Stomach (tissue), 4 donors: ENCODE data around the gene IQCB1.

ENCODE experiments used
- EP300 ChIP-seq: sonication (generic); formaldehyde crosslinking; IDR thresholded peaks from one replicate; pipeline ENCODE4 v1.6.1; 2017; ENCODE audit warnings: antibody characterized with exemption
- POLR2A ChIP-seq, 4 donors: fragments of 450-650 bp; IDR thresholded peaks; one replicate each; pipeline ENCODE4 v1.6.1; 2016; ENCODE audit warnings: antibody characterized with exemption in 4 of 4, control low read depth in 2 of 4, mild to moderate bottlenecking in 1 of 4, moderate library complexity in 1 of 4
- POLR2AphosphoS5 ChIP-seq, 3 donors: sonication (generic); formaldehyde crosslinking; IDR thresholded peaks; one replicate each; pipeline ENCODE4 v1.6.1; 2016; ENCODE audit warnings: antibody characterized with exemption in 3 of 3
- TF ChIP-seq, protein P1 (sequence below), 7 experiments: fragments of 450-650 bp in 4 of 7; fragments of 200-600 bp in 3 of 7; sonication (generic) in 3 of 7; IDR thresholded peaks; one replicate each; pipeline ENCODE4 v1.5.1; 2016 to 2019; ENCODE audit warnings: antibody characterized with exemption in 7 of 7, control low read depth in 2 of 7, mild to moderate bottlenecking in 1 of 7

DNA sequence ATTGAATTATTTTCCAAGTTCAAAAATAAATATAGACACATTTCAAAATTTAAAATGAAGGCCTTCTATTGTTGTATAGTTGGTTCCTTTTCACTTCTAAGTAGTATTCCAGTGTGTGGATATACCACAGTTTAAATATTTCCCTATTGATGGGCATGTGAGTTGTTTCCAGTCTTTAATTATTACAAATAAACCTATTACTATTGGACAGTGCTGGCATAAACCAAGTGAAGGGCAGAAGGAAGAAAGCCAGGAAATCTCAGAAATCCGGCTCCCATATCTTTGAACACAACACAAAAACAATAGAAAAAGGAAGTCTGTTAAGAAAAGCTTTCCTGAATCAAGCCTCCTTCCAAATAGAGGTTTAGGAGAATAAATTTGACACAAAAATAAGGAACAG lies 111.4 kb downstream of the IQCB1 start:
- TF ChIP-seq, protein P1, sequence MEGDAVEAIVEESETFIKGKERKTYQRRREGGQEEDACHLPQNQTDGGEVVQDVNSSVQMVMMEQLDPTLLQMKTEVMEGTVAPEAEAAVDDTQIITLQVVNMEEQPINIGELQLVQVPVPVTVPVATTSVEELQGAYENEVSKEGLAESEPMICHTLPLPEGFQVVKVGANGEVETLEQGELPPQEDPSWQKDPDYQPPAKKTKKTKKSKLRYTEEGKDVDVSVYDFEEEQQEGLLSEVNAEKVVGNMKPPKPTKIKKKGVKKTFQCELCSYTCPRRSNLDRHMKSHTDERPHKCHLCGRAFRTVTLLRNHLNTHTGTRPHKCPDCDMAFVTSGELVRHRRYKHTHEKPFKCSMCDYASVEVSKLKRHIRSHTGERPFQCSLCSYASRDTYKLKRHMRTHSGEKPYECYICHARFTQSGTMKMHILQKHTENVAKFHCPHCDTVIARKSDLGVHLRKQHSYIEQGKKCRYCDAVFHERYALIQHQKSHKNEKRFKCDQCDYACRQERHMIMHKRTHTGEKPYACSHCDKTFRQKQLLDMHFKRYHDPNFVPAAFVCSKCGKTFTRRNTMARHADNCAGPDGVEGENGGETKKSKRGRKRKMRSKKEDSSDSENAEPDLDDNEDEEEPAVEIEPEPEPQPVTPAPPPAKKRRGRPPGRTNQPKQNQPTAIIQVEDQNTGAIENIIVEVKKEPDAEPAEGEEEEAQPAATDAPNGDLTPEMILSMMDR (IDR thresholded peaks at IDR 0.05): no peak
- TF ChIP-seq POLR2A (IDR thresholded peaks at IDR 0.05) (no peak), EP300 (no peak), POLR2AphosphoS5 (IDR thresholded peaks at IDR 0.05) (no peak)
